Activated T-helper 1 cell treated with anti-CD3 and anti-CD28 coated beads, Interleukin-12 subunit alpha, Interleukin-12 subunit beta, Interleukin-2, Interleukin-4 antibody, amounts not matched to agents 30 ng/mL and 10 ng/mL and 1 ng/mL, durations not matched to agents 14 hours and 24 hours and 36 hours (primary cell): ENCODE results near the gene NEURL2. TPM values are rescaled to one million over a fixed set of nuclear protein-coding genes. Genes with fewer than 3 reads are reported as not detected.

ENCODE experiments used
- DNase-seq: peaks from one replicate; pipeline ENCODE4 v3.0.0; 2021; ENCODE audit warnings: low spot score
- H3K27ac Mint-ChIP-seq: one replicate; pipeline ENCODE4 v1.8.0; 2021; ENCODE audit warnings: mild to moderate bottlenecking, mixed read lengths
- H3K27me3 Mint-ChIP-seq: one replicate; pipeline ENCODE4 v1.8.0; 2022; ENCODE audit warnings: mild to moderate bottlenecking, moderate library complexity, mixed read lengths; ENCODE audit not compliant: insufficient read depth
- H3K36me3 Mint-ChIP-seq: one replicate; pipeline ENCODE4 v1.8.0; 2021; ENCODE audit warnings: low read depth, mixed read lengths
- H3K4me1 Mint-ChIP-seq: one replicate; pipeline ENCODE4 v1.8.0; 2021; ENCODE audit warnings: low read depth, mixed read lengths
- H3K4me3 Mint-ChIP-seq: one replicate; pipeline ENCODE4 v1.8.0; 2021; ENCODE audit warnings: mild to moderate bottlenecking, moderate library complexity, mixed read lengths
- H3K9me3 Mint-ChIP-seq: one replicate; pipeline ENCODE4 v1.8.0; 2021; ENCODE audit warnings: mixed read lengths
- intact Hi-C: fragments of 100-400 bp; cut with micrococcal nuclease; formaldehyde crosslinking; loops from one replicate; pipeline ENCODE4 v1.15.1; 2024
- total RNA-seq: library from RNA; stranded (reverse); gene quantifications from 2 replicates; pipeline ENCODE4 v1.2.3, GENCODE V29; 2022

The NEURL2 gene
- total RNA-seq, 1 donor from 2014 or later, result 1.9 TPM

DNA sequence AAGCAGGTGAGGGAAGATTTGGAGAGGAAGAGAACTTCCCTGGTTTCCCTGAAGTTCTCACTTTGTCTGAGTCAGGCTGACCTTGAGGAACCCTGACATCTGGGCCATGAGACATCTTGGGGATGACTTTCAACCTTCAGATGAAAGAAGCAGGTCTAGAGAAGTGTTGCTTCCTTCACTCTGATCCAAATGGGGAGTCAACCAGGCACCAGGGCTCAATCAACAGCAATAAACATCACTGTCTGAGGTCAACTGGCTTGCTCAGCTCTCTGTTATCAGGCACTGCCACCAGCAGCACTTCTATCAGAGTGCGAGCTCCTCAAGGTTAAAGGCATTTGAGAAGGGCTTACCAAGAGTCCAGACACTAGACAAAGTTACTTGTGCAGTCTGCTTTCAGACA, 40.1 kb downstream of the NEURL2 start:
- Mint-ChIP-seq H3K27me3 (no peaks in the 10 kb centered on the region), H3K27ac (no peak overlapping the region), H3K4me1 (peaks cover 2% of the 10 kb centered on the region), H3K36me3 (peaks cover 27% of the 10 kb centered on the region), H3K9me3 (no peaks in the 10 kb centered on the region), H3K4me3 (no peak overlapping the region)
- DNase-seq, result no peak
- intact Hi-C loops, result no loop called here

GRCh38 chr20:45850238-45850637, 40.8 kb downstream of the NEURL2 start:
- no peaks in the 10 kb centered on the region for H3K9me3 Mint-ChIP-seq
- no peak for DNase-seq
- intact Hi-C loops, result no loop called here
- H3K27me3 Mint-ChIP-seq, result no peaks in the 10 kb centered on the region
- H3K4me3 Mint-ChIP-seq, result no peak overlapping the region
- no peaks in the 10 kb centered on the region for H3K4me1 Mint-ChIP-seq
- H3K36me3 Mint-ChIP-seq, result peaks cover 27% of the 10 kb centered on the region
- no peak overlapping the region for H3K27ac Mint-ChIP-seq

GRCh38 chr20:45848969-45849582, 41.9 kb downstream of the NEURL2 start:
- Mint-ChIP-seq H3K36me3 (peaks cover 29% of the 10 kb centered on the region), H3K27ac (no peak overlapping the region), H3K9me3 (no peaks in the 10 kb centered on the region), H3K4me3 (no peak overlapping the region), H3K4me1 (no peaks in the 10 kb centered on the region), H3K27me3 (no peaks in the 10 kb centered on the region)
- no peak for DNase-seq
- intact Hi-C loops, result no loop called here

DNA sequence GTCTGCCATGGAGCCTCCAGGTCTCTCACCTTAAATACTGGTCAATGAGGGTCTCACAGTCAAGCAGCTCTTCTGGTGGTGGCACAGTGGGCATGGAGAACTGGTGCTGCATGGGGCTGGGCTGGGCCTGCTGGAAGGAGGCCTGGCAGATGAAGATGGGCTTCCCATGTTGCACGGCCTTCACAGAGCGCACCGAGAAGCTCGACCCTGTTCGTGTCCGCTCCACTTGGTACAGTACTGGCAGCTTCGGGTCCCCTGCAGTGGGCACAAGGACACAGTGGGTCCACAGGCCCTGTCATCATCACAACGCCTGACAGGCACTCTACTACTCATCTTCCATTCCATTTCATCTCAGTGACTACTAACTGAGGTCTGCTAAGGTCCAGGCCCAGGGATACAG, 42.6 kb downstream of the NEURL2 start:
- intact Hi-C loops, result no loop called here
- H3K27ac Mint-ChIP-seq, result no peak overlapping the region
- no peaks in the 10 kb centered on the region for H3K27me3 Mint-ChIP-seq
- no peaks in the 10 kb centered on the region for H3K9me3 Mint-ChIP-seq
- H3K4me1 Mint-ChIP-seq, result no peaks in the 10 kb centered on the region
- no peak for DNase-seq
- peaks cover 30% of the 10 kb centered on the region for H3K36me3 Mint-ChIP-seq
- no peak overlapping the region for H3K4me3 Mint-ChIP-seq

DNA sequence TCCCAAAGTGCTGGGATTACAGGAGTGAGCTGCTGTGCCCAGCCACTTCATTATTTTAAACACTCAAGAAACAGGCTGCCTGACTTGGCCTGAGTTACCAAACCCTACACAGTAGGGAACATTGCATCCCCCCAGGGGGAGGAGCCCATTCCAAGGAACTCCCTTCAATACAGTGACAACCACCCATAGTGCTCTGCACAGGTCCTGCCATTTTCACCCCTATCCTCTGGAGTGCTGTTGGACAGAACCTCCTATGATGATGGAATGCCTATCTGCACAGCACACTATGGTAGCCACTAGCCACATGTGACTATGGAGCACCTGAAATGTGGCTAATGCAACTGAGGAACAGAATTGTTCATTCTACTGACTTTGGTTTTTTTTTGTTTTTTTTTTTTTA, 45.6 kb downstream of the NEURL2 start:
- DNase-seq, result no peak
- Mint-ChIP-seq H3K36me3 (peaks cover 27% of the 10 kb centered on the region), H3K4me3 (no peak overlapping the region), H3K27me3 (no peaks in the 10 kb centered on the region), H3K4me1 (no peaks in the 10 kb centered on the region), H3K9me3 (no peaks in the 10 kb centered on the region), H3K27ac (no peak overlapping the region)
- intact Hi-C loops, result no loop called here

GRCh38 chr20:45843506-45843905, 47.5 kb downstream of the NEURL2 start:
- Mint-ChIP-seq H3K27me3 (no peaks in the 10 kb centered on the region), H3K4me3 (no peak overlapping the region), H3K27ac (no peak overlapping the region), H3K9me3 (no peaks in the 10 kb centered on the region), H3K4me1 (no peaks in the 10 kb centered on the region), H3K36me3 (peaks cover 20% of the 10 kb centered on the region)
- no peak for DNase-seq
- intact Hi-C loops, result no loop called here

- Mint-ChIP-seq H3K4me3 (no peak overlapping the region), H3K4me1 (no peaks in the 10 kb centered on the region), H3K27ac (no peak overlapping the region), H3K9me3 (no peaks in the 10 kb centered on the region), H3K36me3 (peaks cover 20% of the 10 kb centered on the region), H3K27me3 (no peaks in the 10 kb centered on the region)
- DNase-seq, result no peak
- intact Hi-C loops, result no loop called here
Observed at GRCh38 chr20:45842169-45842812, 48.7 kb downstream of the NEURL2 start.

DNA sequence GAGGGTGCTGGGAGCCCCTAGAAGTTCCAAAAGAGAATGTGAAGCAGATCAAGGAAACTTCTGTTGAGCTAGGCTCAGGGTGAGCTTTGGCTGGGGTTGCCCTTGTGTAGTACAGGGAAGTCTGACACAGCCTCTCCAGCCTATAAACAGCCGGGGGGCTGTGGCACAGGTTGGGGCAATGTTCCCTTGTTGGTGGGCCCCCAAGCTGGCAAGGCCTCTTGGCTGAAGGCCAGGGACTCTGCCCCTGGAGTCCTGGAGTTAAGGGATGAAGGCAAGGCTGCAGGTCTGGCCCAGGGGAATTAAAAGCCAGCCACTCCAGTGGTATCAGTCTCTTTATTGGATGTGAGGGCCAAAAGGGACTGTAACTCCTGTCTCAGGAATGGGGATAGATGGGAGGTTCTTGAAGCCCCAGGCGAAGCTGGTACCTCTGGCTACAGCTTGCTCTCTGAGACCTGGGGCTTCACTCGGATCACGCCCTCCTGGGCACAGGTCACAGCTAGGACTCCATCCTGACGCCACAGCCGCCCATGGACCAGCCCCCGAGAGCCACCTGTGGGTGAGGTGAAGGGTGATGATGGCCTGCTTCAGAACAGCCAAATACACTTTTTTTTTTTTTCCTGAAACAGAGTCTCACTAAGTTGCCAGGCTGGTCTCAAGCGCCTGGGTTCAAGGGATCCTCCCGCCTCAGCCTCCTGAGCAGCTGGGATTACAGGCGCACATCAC, 49.4 kb downstream of the NEURL2 start:
- Mint-ChIP-seq H3K27me3 (no peaks in the 10 kb centered on the region), H3K27ac (no peak overlapping the region), H3K36me3 (peaks cover 19% of the 10 kb centered on the region), H3K4me1 (no peaks in the 10 kb centered on the region), H3K9me3 (no peaks in the 10 kb centered on the region), H3K4me3 (no peak overlapping the region)
- no peak for DNase-seq
- intact Hi-C loops, result no loop called here

- Mint-ChIP-seq H3K36me3 (peaks cover 13% of the 10 kb centered on the region), H3K27ac (no peak overlapping the region), H3K9me3 (no peaks in the 10 kb centered on the region), H3K4me1 (no peaks in the 10 kb centered on the region), H3K4me3 (no peak overlapping the region), H3K27me3 (no peaks in the 10 kb centered on the region)
- no peak for DNase-seq
- intact Hi-C loops, result no loop called here
Observed at GRCh38 chr20:45840700-45841198, 50.3 kb downstream of the NEURL2 start.

Other genes with a start within 250 kb of the NEURL2 start
- not detected in 2 replicates for gene WFDC11, start 221.0 kb downstream of the NEURL2 start, total RNA-seq
- gene WFDC13, start 189.2 kb downstream of the NEURL2 start, total RNA-seq, result not detected in 2 replicates
- gene WFDC10B, start 186.2 kb downstream of the NEURL2 start, total RNA-seq, result not detected in 2 replicates
- gene SPINT4, start 168.9 kb downstream of the NEURL2 start, total RNA-seq, result not detected in 2 replicates
- not detected in 2 replicates for gene WFDC3, start 99.3 kb downstream of the NEURL2 start, total RNA-seq
- gene DNTTIP1, start 99.3 kb downstream of the NEURL2 start, total RNA-seq, result 35.6 and 40.1 TPM in 2 replicates
- 114 and 118 TPM in 2 replicates for gene UBE2C, start 78.6 kb downstream of the NEURL2 start, total RNA-seq
- gene TNNC2, start 63.9 kb downstream of the NEURL2 start, total RNA-seq, result not detected in 2 replicates
- gene SNX21, start 57.4 kb downstream of the NEURL2 start, total RNA-seq, result 0.75 and 1.1 TPM in 2 replicates
- 26.5 and 27.2 TPM in 2 replicates for gene ACOT8, start 33.8 kb downstream of the NEURL2 start, total RNA-seq
- 5.8 and 6.2 TPM in 2 replicates for gene ZSWIM3, start 33.6 kb downstream of the NEURL2 start, total RNA-seq
- 7.5 and 7.8 TPM in 2 replicates for gene ZSWIM1, start 10.0 kb downstream of the NEURL2 start, total RNA-seq
- gene SPATA25, start 3.6 kb downstream of the NEURL2 start, total RNA-seq, result 0.59 and 1.1 TPM in 2 replicates
- gene CTSA, start 127 bp upstream of the NEURL2 start, total RNA-seq, result 43.0 and 46.9 TPM in 2 replicates
- gene PLTP, start 20.9 kb upstream of the NEURL2 start, total RNA-seq, result 1.5 and 1.9 TPM in 2 replicates
- 27.9 and 28.5 TPM in 2 replicates for gene PCIF1, start 43.5 kb upstream of the NEURL2 start, total RNA-seq
- gene ZNF335, start 81.0 kb upstream of the NEURL2 start, total RNA-seq, result 38.3 and 40.9 TPM in 2 replicates
- gene MMP9, start 117.7 kb upstream of the NEURL2 start, total RNA-seq, result 0.08 TPM in 1 of 2 replicates, not detected in the other
- gene SLC12A5, start 138.0 kb upstream of the NEURL2 start, total RNA-seq, result 0.42 TPM in 1 of 2 replicates, not detected in the other
- gene NCOA5, start 198.8 kb upstream of the NEURL2 start, total RNA-seq, result 30.4 and 32.9 TPM in 2 replicates
- gene CD40, start 227.1 kb upstream of the NEURL2 start, total RNA-seq, result 2.0 TPM in 2 replicates